ENCODE data around the gene C22orf15. TPM values are rescaled to one million over a fixed set of nuclear protein-coding genes. Genes with fewer than 3 reads are reported as not detected.

The C22orf15 gene
- total and polyA plus RNA-seq, 4 donors = 0.03 to 0.17 (median 0.12) TPM

GRCh38 chr22:23777776-23778576 is 15.2 kb downstream of the C22orf15 start (continued):
- TF ChIP-seq ZBTB33 (IDR thresholded peaks at IDR 0.05) (no peak), RAD21 (IDR thresholded peaks at IDR 0.05) (no peak)

GRCh38 chr22:23778577-23778900 is 15.7 kb downstream of the C22orf15 start:
- DNase-seq (ENCODE audit: low spot score) = no peak
- H3K9me3 ChIP-seq (ENCODE audit: control insufficient read depth in 4 of 4, low read length in 3 of 4) = no peaks in the 10 kb centered on the region
- WGBS = 68% methylated on average over 3 of the region's 3 CpGs
- peaks cover 4 to 20% (median 10%) of the 10 kb centered on the region in 4 donors for H3K4me1 ChIP-seq (ENCODE audit: control insufficient read depth in 4 of 4, insufficient read depth in 4 of 4, low read length in 3 of 4)
- no peaks in the 10 kb centered on the region for H3K36me3 ChIP-seq (ENCODE audit: control insufficient read depth in 4 of 4, insufficient read depth in 3 of 4, low read depth in 1 of 4, low read length in 3 of 4)
- peak; percentile 12 for TF ChIP-seq SP1 (IDR thresholded peaks at IDR 0.05)
- no peak for TF ChIP-seq EGR1 (IDR thresholded peaks at IDR 0.05; ENCODE audit: low read depth in 2 of 2)
- TF ChIP-seq RXRA (IDR thresholded peaks at IDR 0.05) = peak; percentile 19 to 69
- TF ChIP-seq REST (IDR thresholded peaks at IDR 0.05) = no peak
- H3K27me3 ChIP-seq (ENCODE audit: control insufficient read depth in 4 of 4, insufficient read depth in 4 of 4, low read length in 3 of 4) = no peaks in the 10 kb centered on the region
- H3K4me3 ChIP-seq (ENCODE audit: low read depth in 1 of 3, low read length in 3 of 3) = no peak overlapping the region
- H3K27ac ChIP-seq (ENCODE audit: low read depth in 1 of 2, low read length in 2 of 2) = no peak overlapping the region
- no peak overlapping the region for H3K9ac ChIP-seq (ENCODE audit: low read depth in 1 of 2, low read length in 2 of 2)

- peaks cover 9 to 23% (median 14%) of the 10 kb centered on the region in 4 donors for H3K4me1 ChIP-seq (ENCODE audit: control insufficient read depth in 4 of 4, insufficient read depth in 4 of 4, low read length in 3 of 4)
- 97% methylated on average over 16 of the region's 16 CpGs for WGBS
- no peak overlapping the region for H3K9ac ChIP-seq (ENCODE audit: low read depth in 1 of 2, low read length in 2 of 2)
- no peak overlapping the region for H3K4me3 ChIP-seq (ENCODE audit: low read depth in 1 of 3, low read length in 3 of 3)
- no peak overlapping the region for H3K27ac ChIP-seq (ENCODE audit: low read depth in 1 of 2, low read length in 2 of 2)
- no peaks in the 10 kb centered on the region for H3K9me3 ChIP-seq (ENCODE audit: control insufficient read depth in 4 of 4, low read length in 3 of 4)
- no peaks in the 10 kb centered on the region for H3K27me3 ChIP-seq (ENCODE audit: control insufficient read depth in 4 of 4, insufficient read depth in 4 of 4, low read length in 3 of 4)
- DNase-seq (ENCODE audit: low spot score) = no peak
- no peaks in the 10 kb centered on the region for H3K36me3 ChIP-seq (ENCODE audit: control insufficient read depth in 4 of 4, insufficient read depth in 3 of 4, low read depth in 1 of 4, low read length in 3 of 4)
- no peak for TF ChIP-seq RXRA (IDR thresholded peaks at IDR 0.05)
- TF ChIP-seq JUND (IDR thresholded peaks at IDR 0.05) = no peak
- TF ChIP-seq HNF4G (IDR thresholded peaks at IDR 0.05) = no peak
- no peak for TF ChIP-seq REST (IDR thresholded peaks at IDR 0.05)
- no peak for TF ChIP-seq TAF1 (conservative IDR thresholded peaks at IDR 0.05)
- TF ChIP-seq RAD21 (IDR thresholded peaks at IDR 0.05) = no peak
- no peak for TF ChIP-seq SP1 (IDR thresholded peaks at IDR 0.05)
- no peak for TF ChIP-seq FOXA1 (IDR thresholded peaks at IDR 0.05)
- TF ChIP-seq GABPA (IDR thresholded peaks at IDR 0.05 in 1 of 2, conservative IDR thresholded peaks at IDR 0.05 in 1 of 2) = no peak
- no peak for TF ChIP-seq MAX (IDR thresholded peaks at IDR 0.05)
- no peak for TF ChIP-seq NR2F2 (IDR thresholded peaks at IDR 0.05)
- TF ChIP-seq EGR1 (IDR thresholded peaks at IDR 0.05; ENCODE audit: low read depth in 2 of 2) = no peak
- TF ChIP-seq CTCF (IDR thresholded peaks at IDR 0.05; ENCODE audit: low read depth, low read length, missing input control) = no peak
- no peak for TF ChIP-seq ZBTB33 (IDR thresholded peaks at IDR 0.05)
- TF ChIP-seq YY1 (IDR thresholded peaks at IDR 0.05) = no peak
These were observed 16.3 kb downstream of the C22orf15 start for GRCh38 chr22:23779083-23779482.
